ENCODE results near the gene PDE10A. TPM values are rescaled to one million over a fixed set of nuclear protein-coding genes. Genes with fewer than 3 reads are reported as not detected.

Gene PDE10A
- total RNA-seq, 1 experiment from 2014 or later: 1.6 TPM

DNA sequence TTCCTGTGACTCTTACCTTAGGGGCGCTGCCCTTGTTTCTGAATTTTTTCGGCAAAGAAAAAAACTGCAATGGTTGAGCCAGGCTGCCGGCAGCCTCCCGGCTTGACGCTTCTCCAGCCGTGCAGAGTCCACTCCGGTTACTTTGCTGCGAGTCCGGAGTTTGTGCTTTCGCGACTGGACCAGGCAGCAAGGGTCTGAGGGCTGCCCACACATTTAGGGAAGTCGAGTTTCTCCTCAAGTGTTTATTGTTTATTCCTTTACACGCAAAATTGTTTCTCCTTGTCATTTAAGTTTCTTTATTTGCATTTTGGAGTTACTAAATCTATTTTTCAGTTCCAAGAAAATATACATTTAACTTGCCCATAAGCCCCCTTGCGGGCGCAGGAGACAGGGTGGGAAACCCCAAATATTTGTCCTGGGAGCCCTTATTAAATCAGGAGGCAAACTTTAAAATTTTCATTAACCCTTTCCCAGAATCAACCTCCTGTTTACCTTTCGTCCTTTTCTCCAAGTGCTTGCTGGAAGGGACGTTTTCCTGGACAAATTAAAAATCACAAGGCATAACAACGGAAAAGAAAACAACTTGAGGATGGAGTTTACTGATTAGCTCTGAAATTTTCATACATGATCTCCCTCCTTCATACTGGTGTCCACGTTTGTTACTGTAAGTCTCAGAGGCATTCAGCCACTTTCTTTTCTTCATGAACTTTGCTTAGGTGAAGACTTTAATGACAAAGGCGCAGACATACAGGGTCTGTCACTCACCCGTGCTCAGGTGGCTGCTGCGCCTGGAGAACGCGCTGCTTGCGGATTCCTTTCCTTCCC, 1.7 kb upstream of the PDE10A start:
- no peak overlapping the region for H3K4me3 ChIP-seq (ENCODE audit: insufficient read depth, low read depth, low read length)
- DNase-seq: no peak
- no peaks in the 10 kb centered on the region for H3K36me3 ChIP-seq (replicated peaks; ENCODE audit: control insufficient read depth, insufficient read depth, low read length)
- peaks cover 65% of the 10 kb centered on the region for H3K27me3 ChIP-seq (ENCODE audit: control insufficient read depth, insufficient read depth, low read length)

DNA sequence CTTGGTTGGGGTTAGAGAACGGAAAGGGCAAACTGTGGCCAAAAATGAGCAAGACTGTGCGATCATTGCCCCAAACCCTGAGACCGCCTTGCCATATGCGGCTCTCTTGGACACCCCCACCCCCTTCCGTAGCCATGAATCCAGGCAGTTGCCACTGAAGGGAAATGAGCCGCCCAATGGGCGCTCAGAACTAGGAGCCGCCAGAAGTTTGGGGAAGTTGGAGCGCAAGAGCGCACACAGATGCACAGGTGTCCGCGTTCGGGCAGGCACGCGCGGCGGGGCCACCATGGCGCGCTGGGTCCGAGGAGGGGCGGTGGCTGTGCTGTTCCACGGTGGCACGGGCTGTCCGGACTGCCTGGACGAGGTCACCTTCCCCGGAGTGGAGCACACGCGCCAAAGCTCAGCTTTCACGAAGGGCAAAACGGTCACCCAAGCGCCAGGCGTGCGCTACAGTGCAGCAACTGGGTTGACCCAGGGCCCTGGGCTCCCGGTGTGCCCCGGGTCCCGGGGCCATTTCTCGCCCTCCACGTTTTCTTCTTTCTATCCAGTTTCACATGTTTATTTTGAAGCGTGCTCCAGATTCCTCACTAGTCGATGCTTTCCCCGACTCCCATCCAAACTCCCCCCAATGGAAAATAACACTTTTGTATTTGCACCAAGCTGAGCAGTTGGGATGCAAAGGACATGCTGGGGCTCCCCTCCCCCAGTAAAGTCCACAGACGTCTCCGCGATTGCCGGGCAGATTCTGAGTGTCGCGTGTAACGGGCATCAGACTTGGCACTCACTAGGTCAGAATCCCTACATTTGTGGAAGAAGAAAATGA, 906 bp upstream of the PDE10A start:
- Histone ChIP-seq H3K36me3 (replicated peaks; ENCODE audit: control insufficient read depth, insufficient read depth, low read length) (no peaks in the 10 kb centered on the region), H3K4me3 (ENCODE audit: insufficient read depth, low read depth, low read length) (peak overlapping the region; percentile 51), H3K27me3 (ENCODE audit: control insufficient read depth, insufficient read depth, low read length) (peaks cover 73% of the 10 kb centered on the region)
- DNase-seq: peak; percentile 72

DNA sequence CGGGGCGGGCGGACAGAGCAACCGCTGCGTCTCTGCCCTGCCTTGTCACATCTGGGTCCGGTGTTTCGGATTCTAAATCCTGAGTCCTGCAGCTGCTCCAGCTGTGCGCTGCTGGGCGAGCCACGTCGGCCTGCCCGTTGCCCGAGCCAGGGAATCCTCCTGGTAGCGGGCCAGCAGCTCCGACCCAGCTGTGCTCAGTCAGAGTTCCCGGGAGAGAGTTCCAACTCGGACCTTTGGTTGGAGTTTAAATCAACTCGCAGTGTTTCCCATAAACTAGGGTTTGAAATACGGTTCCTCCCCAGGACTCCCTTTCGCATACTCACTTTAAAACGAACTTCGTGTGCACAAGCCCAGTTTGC, 315 bp upstream of the PDE10A start:
- Histone ChIP-seq H3K4me3 (ENCODE audit: insufficient read depth, low read depth, low read length) (peak overlapping the region; percentile 51), H3K27me3 (ENCODE audit: control insufficient read depth, insufficient read depth, low read length) (peaks cover 79% of the 10 kb centered on the region), H3K36me3 (replicated peaks; ENCODE audit: control insufficient read depth, insufficient read depth, low read length) (no peaks in the 10 kb centered on the region)
- peak; percentile 82 for DNase-seq

DNA sequence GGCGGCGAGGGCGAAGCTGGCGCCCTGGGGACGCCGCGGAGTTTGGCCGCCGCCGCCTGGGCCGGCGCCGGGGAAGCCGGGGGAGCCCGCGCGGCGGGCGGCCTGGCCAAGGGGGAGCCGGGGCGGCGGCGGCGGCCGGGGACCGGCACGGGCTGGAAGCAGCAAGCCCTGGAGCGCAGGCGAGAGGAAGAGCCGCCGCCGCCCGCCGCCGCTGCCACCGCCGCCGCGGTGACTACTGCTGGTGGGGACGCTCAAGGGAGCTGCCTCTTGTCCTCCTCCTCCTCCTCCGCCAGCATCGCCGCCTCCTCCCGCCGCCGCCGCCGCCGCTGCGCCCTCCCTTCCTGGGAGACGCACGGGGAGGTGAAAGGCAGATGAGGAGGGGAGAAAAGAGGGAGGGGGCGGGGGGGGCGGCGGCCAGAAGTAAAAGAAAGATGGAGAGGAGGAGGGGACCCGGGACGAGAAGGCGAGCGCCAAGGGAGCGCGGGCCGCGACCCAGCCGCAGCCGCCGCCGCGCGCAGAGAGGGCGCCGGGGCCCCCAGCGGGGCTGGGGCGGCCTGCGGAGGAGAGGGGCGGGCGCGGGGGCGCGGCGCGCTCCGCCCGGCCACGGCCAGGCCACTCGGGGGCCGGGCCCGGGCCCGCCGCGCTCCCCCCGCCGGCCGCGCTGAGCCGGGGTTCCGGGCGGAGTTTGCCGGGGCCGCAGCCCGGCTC, 846 bp downstream of the PDE10A start:
- peak overlapping the region; percentile 51 for H3K4me3 ChIP-seq (ENCODE audit: insufficient read depth, low read depth, low read length)
- no peak for DNase-seq
- H3K27me3 ChIP-seq (ENCODE audit: control insufficient read depth, insufficient read depth, low read length): peaks cover 80% of the 10 kb centered on the region
- no peaks in the 10 kb centered on the region for H3K36me3 ChIP-seq (replicated peaks; ENCODE audit: control insufficient read depth, insufficient read depth, low read length)

DNA sequence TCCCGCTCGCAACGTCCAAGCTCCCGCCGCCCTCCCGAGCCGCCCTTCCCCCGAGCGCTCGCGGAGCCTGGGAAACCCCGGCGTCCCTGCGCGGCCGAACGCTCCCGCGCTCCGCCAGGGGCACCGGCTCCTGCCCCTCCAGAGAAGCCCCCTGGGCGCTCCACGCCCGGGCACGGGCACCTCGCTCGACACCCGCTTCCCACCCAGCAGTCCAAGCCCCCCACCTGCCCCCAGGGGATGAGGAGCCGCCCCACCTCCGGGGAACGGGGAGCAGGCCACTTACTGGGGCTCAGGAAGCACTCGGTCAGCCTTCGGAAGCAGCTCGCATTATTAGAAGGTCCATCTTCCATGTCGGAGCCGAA, 1.4 kb downstream of the PDE10A start:
- peak; percentile 77 for DNase-seq
- peak overlapping the region; percentile 50 for H3K4me3 ChIP-seq (ENCODE audit: insufficient read depth, low read depth, low read length)
- H3K36me3 ChIP-seq (replicated peaks; ENCODE audit: control insufficient read depth, insufficient read depth, low read length): no peaks in the 10 kb centered on the region
- H3K27me3 ChIP-seq (ENCODE audit: control insufficient read depth, insufficient read depth, low read length): peaks cover 76% of the 10 kb centered on the region

- Histone ChIP-seq H3K4me3 (ENCODE audit: insufficient read depth, low read depth, low read length) (peak overlapping the region; percentile 50), H3K27me3 (ENCODE audit: control insufficient read depth, insufficient read depth, low read length) (peaks cover 71% of the 10 kb centered on the region), H3K36me3 (replicated peaks; ENCODE audit: control insufficient read depth, insufficient read depth, low read length) (no peaks in the 10 kb centered on the region)
- DNase-seq: no peak
Measured at GRCh38 chr6:165660857-165661663, 2.0 kb downstream of the PDE10A start.

- H3K4me3 ChIP-seq (ENCODE audit: insufficient read depth, low read depth, low read length): peak overlapping the region; percentile 50
- H3K27me3 ChIP-seq (ENCODE audit: control insufficient read depth, insufficient read depth, low read length): peaks cover 63% of the 10 kb centered on the region
- DNase-seq: peak; percentile 82
- H3K36me3 ChIP-seq (replicated peaks; ENCODE audit: control insufficient read depth, insufficient read depth, low read length): no peaks in the 10 kb centered on the region
Measured at GRCh38 chr6:165659945-165660856, 2.8 kb downstream of the PDE10A start.

- Histone ChIP-seq H3K4me3 (ENCODE audit: insufficient read depth, low read depth, low read length) (no peak overlapping the region), H3K27me3 (ENCODE audit: control insufficient read depth, insufficient read depth, low read length) (peaks cover 46% of the 10 kb centered on the region), H3K36me3 (replicated peaks; ENCODE audit: control insufficient read depth, insufficient read depth, low read length) (no peaks in the 10 kb centered on the region)
- no peak for DNase-seq
Measured at GRCh38 chr6:165658395-165659058, 4.5 kb downstream of the PDE10A start.

GRCh38 chr6:165657325-165657680, 5.7 kb downstream of the PDE10A start:
- Histone ChIP-seq H3K27me3 (ENCODE audit: control insufficient read depth, insufficient read depth, low read length) (peaks cover 37% of the 10 kb centered on the region), H3K36me3 (replicated peaks; ENCODE audit: control insufficient read depth, insufficient read depth, low read length) (no peaks in the 10 kb centered on the region), H3K4me3 (ENCODE audit: insufficient read depth, low read depth, low read length) (no peak overlapping the region)
- DNase-seq: no peak

DNA sequence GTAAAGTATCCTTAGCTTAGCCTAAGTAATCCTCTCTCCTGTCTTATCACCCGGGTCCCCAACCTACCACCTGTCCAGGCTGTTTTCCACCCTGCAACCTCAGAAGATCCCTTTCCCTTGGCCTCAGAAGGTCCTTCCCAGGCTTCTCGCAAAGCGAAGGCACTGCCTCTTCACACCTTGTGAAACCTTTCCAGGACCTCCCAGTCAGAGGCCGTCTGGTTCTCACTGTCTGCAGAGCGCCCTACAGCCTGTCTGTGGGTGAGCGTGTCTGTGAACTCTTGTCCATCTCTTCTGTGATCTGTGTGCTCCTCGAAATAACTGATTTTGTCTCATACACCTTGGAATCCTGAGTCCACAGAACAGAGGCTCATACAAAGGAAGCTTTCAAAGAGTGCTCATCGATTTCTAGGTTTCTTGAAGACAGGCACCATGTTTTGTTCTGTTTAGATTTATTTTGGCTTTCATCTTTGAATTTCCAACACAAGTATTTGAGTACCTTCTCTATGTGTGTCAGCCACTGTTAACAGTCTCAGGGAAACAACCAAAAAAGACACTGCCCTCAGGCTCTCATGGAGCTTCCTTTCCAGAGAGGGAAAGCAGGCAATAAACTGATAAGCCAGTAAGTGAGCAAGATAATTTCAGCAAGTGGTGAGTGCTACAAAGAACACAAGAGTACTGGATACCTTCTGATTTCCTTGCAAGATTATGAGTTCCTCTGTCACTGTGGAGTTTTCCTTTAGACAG, 6.3 kb downstream of the PDE10A start:
- Histone ChIP-seq H3K36me3 (replicated peaks; ENCODE audit: control insufficient read depth, insufficient read depth, low read length) (no peaks in the 10 kb centered on the region), H3K4me3 (ENCODE audit: insufficient read depth, low read depth, low read length) (no peak overlapping the region), H3K27me3 (ENCODE audit: control insufficient read depth, insufficient read depth, low read length) (peaks cover 35% of the 10 kb centered on the region)
- DNase-seq: no peak

- Histone ChIP-seq H3K27me3 (ENCODE audit: control insufficient read depth, insufficient read depth, low read length) (peaks cover 19% of the 10 kb centered on the region), H3K4me3 (ENCODE audit: insufficient read depth, low read depth, low read length) (no peak overlapping the region), H3K36me3 (replicated peaks; ENCODE audit: control insufficient read depth, insufficient read depth, low read length) (no peaks in the 10 kb centered on the region)
- no peak for DNase-seq
Measured at GRCh38 chr6:165655191-165655590, 7.8 kb downstream of the PDE10A start.

DNA sequence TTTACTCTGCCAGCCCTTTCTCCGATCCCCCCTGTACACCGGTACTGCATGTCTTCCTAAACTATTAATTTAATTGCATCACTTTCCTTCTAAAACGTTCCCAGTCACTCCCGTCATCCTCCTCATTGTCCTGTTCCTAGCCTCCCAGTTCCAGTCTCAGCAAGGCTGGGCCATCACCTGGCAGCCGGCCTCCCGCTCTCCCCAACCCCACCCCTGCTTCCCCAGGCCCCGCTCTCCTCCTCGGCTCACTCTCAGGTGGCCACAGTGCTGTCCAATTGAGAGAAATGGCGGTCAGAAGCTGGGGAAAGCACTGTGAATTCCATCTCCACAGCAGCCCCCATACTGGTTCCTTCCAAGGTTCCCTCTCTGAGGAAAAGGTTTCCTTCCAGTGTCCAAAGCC, 8.9 kb downstream of the PDE10A start:
- Histone ChIP-seq H3K4me3 (ENCODE audit: insufficient read depth, low read depth, low read length) (no peak overlapping the region), H3K27me3 (ENCODE audit: control insufficient read depth, insufficient read depth, low read length) (peaks cover 9% of the 10 kb centered on the region), H3K36me3 (replicated peaks; ENCODE audit: control insufficient read depth, insufficient read depth, low read length) (no peaks in the 10 kb centered on the region)
- no peak for DNase-seq

Measured in H7 (cell line).